SK-N-SH treated with all-trans-retinoic acid at 6 μM for 48 hours (cell line): ENCODE data around the gene TNS3.

ENCODE experiments used
- CREB5 ChIP-seq: fragments of 250-450 bp; sonication (Bioruptor Pico); IDR thresholded peaks from 2 replicates; pipeline ENCODE4 v1.5.1; 2020; ENCODE audit warnings: low read depth, mild to moderate bottlenecking, moderate library complexity
- CSRNP3 ChIP-seq: fragments of 250-450 bp; sonication (Bioruptor Pico); IDR thresholded peaks from 2 replicates; pipeline ENCODE4 v1.5.1; 2021; ENCODE audit warnings: mild to moderate bottlenecking, moderate library complexity
- ESRRG ChIP-seq: fragments of 250-450 bp; sonication (Bioruptor Pico); IDR thresholded peaks from 2 replicates; pipeline ENCODE4 v1.6.1; 2021; ENCODE audit warnings: mild to moderate bottlenecking
- PATZ1 ChIP-seq: fragments of 250-450 bp; sonication (Bioruptor Pico); IDR thresholded peaks from 2 replicates; pipeline ENCODE4 v1.8.0; 2020; ENCODE audit warnings: mild to moderate bottlenecking, moderate library complexity, borderline replicate concordance
- PPARA ChIP-seq: fragments of 250-450 bp; sonication (Bioruptor Pico); IDR thresholded peaks from 2 replicates; pipeline ENCODE4 v1.5.0; 2020; ENCODE audit warnings: mild to moderate bottlenecking, borderline replicate concordance
- RARB ChIP-seq: fragments of 250-450 bp; sonication (Bioruptor Pico); IDR thresholded peaks from 2 replicates; pipeline ENCODE4 v1.8.0; 2021; ENCODE audit warnings: mild to moderate bottlenecking, moderate library complexity
- SNAI2 ChIP-seq: fragments of 250-450 bp; sonication (Bioruptor Pico); IDR thresholded peaks from 2 replicates; pipeline ENCODE4 v1.5.0; 2020; ENCODE audit warnings: mild to moderate bottlenecking, moderate library complexity
- ZFP3 ChIP-seq: fragments of 250-450 bp; sonication (Bioruptor Pico); IDR thresholded peaks from 2 replicates; pipeline ENCODE4 v1.5.0; 2020; ENCODE audit warnings: mild to moderate bottlenecking, moderate library complexity
- ZFP30 ChIP-seq: fragments of 450-650 bp; formaldehyde crosslinking; IDR thresholded peaks from 2 replicates; pipeline ENCODE4 v1.5.0; 2022; ENCODE audit warnings: mild to moderate bottlenecking, moderate library complexity

GRCh38 chr7:47273088-47273487 lies 308.8 kb downstream of the TNS3 start:
- TF ChIP-seq ESRRG (CRISPR knock-in tag) (no peak), SNAI2 (CRISPR knock-in tag) (no peak), PPARA (no peak), ZFP3 (no peak), PATZ1 (no peak), CREB5 (CRISPR knock-in tag) (no peak), RARB (no peak), ZFP30 (CRISPR knock-in tag) (no peak), CSRNP3 (CRISPR knock-in tag) (no peak)
